HG03039 (cell line): ENCODE measurements around the gene PRKAG3.
"Not testable (repeated sequence)": the region's sequence is repeated elsewhere in the genome, so short reads cannot be mapped to it uniquely, and the experiment has no call there.

Experiments used
- ATAC-seq: cut with Tn5 transposase; IDR thresholded peaks from one replicate; pipeline ENCODE4 v1.9.1; 2021; ENCODE audit warnings: mild to moderate bottlenecking, moderate library complexity; ENCODE audit not compliant: unreplicated experiment

PRKAG3 gene

DNA sequence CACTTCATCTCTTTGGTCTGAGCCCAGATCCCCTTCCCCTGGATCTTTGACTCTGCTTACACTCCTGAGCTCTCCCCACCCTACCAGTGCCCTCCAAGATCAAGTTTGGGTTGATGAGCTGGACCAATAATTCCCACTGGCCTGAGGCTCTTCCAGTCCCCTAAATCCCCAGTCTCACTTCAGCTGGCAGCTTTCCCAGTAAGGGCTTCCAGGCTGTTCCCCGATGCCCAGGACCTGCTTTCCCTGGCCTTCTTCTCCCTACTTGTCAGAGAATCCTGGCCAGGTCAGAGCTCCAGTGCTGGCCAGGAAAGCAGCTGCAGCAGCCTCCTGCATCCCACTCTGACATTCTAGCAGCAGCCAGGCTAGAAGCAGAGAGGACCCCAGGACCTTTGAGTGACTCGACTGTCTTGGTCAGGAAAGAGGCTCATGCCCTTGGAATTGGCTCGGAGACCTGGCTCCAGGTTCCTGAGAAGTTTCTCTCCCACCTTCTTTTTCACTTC is 31.5 kb upstream of the PRKAG3 start:
- no peak for ATAC-seq

DNA sequence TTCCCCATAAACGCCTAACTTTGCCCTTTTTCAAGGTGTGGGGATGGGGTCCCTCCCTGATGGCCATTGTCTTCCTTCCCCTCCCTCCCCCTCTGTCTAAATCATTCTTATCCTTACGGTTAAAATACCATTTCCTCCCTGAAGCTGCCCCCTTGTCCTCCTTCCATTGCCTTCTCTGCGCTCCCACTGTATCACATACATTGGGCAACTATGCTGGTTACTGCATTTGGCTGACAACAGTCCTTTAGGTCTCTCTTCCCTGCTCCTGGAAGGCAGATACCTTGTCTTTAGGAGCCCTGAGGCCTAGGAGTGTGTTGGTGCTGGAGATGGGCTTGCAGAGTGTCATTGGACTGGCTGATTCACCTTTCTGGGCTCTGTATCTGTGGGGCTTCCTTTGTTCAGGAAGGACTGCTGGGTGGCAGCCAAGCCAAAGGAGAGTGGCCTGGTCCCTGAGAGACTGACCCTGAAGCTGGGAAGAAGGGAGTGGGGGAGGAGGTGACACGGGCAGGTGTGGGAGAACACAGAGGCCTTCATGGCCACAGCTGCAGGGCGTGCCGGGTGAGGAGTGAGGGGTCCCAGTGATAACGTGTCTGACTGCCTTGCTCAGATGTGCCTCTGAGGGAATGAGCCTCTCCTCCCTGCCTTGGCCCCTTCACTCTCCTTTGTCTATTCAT is 30.2 kb upstream of the PRKAG3 start:
- ATAC-seq: no peak

DNA sequence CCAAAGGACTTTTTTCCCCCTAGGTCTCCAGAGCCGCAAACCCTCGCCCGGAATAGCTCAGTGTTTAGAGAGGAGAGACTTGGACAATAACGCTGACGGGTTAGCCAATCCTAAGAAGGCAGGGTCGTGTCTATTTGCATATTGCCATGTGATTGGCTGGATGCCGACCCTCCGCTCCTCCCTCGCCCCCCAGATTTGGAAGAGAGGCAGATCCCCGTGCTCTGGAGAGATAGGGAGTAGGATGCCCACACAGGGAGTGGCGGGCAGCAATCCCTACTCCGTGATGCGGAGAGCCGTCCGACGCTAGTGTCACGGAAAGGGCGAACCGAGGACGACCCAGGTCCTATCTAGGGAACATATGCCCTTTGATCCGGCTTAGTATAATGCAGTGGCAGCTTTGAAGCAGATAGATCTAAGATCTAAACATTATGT is 29.4 kb upstream of the PRKAG3 start:
- ATAC-seq: no peak

DNA sequence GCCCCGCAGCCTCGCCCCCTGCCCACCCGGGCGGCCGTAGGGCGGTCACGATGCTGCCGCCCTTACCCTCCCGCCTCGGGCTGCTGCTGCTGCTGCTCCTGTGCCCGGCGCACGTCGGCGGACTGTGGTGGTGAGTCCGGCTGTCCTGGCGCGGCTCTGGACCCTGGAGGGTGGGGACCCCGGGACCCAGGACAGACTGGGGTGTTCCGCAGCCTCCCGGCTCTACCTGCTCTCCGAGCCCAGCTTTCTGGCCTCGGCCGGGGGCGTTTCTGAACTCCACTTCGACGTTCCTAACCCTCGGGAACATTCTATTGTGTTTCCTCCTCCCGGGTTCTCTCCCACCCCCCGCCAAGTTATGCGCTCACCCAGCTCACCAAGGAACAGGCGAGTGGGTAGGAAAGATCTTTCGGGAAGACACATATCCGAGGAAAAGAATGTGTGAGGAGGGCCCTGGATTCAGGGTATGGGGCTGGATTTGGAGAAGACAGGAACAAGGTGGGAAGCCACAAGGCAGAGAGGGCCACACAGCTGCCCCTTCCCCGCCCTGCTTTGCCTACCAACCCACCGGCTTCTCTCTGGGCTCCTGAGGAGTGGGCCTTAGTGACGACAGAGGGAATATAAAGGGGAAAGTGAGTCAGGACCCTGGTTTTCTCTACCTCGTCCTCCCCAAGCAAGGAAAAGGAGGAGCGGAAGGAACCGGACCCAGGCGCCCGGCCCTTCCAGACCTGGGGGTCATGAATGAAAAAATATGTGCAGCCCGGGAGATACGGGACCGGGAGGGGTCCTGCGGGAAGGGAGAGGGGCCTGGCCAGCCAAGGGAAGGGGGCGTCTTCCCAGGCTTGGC is 28.6 kb upstream of the PRKAG3 start:
- ATAC-seq: no peak

DNA sequence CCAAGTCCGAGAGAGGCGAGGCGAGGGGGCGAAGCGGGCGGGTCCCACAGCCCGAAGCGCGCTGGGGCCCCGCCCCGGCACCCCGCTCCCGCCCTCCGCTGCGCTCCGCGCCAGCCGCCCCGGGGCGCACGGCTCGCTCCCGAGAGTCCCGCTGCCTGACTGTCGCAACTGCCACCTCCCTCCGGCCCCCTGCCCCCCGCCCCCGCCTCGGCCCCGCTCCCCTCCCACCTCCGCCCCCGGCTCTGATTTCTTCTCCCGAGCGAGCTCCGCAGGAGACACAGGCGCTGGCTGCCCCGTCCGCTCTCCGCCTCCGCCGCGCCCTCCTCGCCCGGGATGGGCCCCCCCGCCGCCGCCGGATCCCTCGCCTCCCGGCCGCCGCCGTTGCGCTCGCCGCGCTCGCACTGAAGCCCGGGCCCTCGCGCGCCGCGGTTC is 28.0 kb upstream of the PRKAG3 start, which contains the start of gene WNT6:
WNT6 (plus strand) TSS at position 250 of the 432 bp plus-strand sequence. CDS start 233 bp downstream, outside the sequence.
- no peak for ATAC-seq

DNA sequence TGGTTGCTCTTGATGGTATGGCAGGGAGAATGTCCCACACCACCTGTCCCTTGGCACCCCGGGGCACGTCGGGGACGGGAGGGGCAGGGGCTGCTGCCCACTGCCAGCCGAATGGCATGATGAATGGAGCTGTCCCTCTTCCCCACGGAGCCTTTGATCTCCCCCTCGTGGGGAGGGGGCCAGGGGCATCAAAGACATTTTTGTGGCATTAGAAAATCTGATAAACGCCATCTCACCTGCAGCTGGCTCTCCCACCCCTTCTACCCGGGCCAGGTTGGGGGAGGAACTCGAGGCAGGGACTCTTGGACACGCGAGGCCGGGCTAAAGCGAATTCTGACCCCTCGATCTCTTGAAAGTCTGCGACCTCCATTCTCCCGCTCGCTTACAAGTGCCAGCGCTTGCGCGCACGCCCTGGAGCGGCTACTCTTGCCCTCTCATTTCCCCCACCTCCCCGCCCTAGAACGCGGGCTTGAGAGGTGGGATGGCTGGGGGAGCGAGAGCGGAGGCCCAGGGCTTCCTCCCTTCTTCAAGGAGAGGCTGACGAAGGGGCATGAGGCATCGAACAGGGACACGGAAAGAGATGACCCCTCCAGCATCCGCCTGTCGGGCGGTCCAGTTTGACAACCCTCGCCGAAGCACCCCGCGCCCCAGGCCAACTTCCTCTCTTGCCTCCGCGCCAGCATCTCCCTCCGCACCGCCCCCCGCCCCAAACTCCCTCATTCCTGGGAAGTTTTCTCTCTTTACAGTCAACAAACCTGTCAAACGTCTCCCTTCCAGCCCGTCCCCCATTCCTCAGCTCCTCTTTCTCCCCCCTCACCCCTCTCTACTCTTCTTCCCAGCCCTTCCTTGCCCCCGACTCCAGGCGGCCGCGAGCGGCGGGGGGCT is 27.3 kb upstream of the PRKAG3 start:
- ATAC-seq: no peak

DNA sequence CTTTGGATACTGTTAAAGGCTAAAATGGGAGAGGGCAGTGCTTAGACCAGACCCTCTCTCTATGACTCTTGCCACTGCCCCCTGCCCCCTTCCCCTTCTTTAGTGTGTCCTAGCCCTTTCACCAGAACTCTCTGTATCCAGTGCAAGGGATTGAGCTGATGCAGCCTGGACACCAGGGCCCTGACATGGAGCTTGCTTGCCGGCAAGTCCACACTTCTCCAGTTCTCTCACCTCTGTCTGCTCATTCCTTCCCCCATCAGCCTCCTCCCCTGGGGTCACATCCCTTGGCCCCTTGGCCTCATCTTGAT is 26.5 kb upstream of the PRKAG3 start:
- no peak for ATAC-seq

DNA sequence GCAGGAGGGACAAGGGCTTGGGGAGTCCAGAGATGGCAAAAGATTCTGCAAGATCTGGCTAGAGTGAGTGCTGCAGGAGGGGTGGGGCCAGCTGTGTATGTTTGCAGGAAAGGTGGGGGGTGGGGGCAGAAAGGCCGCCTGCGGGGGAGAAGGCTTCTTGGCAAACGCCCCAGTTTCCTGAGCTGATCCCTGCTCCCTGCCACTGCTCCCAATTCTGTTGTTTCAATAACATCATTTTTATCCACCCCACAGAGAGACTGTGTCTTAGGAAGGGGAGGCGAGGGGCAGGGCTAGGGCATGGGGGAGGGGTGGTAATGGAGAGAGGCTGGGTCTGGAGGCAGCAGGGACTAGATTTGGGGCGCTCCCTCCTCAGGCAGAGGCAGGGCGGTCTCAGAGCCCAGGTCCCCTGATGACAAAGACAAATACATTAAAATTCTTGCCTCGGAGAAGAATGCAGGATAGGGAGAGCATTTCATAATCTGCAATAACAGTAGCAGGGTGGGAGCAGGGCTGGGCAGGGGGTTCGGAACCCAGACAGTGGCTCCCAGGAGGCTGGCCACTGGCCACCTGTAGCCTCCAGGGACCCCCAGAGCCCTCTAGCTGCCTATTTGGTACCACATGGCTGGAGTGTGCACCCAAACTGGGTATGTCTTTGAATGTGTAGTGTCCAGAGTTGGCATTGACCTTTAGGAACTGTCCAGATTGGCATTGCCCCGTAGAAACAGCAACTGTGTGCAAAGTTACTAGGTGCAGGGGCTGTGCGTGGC is 26.0 kb upstream of the PRKAG3 start:
- ATAC-seq: no peak

DNA sequence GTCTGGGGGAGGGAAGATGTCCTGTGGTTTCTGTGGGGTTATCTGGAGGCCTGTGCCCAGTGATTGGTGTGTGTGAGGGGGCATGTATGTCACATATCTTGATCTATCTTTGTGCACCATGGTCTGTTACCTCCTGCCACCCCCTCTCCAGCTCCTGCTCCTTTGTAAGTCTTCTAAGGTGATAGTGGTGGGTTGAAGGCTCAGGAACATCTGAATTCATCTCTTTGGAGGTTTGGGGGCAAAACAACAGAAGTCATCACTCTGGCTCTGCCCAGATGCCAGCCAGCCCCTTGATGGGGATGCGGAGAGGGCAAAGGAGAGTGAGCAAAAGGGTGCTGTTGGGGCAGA is 25.3 kb upstream of the PRKAG3 start:
- no peak for ATAC-seq

DNA sequence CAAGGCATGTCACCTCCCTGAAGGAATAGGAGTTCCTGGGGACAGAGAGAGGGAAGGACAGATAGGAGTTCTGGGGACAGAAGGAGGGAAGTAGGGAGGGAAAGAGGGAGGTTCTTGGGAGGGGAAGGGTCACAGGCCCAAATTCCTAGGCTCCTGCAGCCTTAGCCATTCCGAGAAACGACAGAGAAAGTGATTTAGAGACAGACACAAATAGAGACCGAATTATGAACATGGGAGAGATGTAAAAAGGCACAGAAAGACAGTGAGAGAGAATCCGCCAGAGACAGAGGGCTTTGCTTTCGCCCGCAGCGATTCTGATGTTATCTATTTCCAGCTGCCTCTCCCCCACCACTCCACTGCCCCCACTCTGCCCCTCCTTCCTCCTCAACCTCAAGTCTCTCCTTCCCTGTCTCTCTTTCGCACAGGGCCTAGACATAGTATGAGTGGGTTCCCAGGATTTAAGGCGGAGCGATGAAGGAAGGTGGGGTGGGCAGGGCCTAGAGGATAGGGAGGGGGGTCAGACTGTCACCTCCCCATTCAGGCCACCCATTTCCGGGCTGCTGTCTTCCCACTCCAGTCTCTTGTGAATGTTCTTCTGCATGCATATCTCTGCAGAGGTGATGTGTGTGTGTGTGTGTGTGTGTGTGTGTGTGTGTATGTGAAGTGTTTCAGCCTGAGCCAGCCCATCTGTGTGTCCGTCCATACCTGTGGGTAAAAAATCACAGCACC is 24.7 kb upstream of the PRKAG3 start:
- no peak for ATAC-seq

DNA sequence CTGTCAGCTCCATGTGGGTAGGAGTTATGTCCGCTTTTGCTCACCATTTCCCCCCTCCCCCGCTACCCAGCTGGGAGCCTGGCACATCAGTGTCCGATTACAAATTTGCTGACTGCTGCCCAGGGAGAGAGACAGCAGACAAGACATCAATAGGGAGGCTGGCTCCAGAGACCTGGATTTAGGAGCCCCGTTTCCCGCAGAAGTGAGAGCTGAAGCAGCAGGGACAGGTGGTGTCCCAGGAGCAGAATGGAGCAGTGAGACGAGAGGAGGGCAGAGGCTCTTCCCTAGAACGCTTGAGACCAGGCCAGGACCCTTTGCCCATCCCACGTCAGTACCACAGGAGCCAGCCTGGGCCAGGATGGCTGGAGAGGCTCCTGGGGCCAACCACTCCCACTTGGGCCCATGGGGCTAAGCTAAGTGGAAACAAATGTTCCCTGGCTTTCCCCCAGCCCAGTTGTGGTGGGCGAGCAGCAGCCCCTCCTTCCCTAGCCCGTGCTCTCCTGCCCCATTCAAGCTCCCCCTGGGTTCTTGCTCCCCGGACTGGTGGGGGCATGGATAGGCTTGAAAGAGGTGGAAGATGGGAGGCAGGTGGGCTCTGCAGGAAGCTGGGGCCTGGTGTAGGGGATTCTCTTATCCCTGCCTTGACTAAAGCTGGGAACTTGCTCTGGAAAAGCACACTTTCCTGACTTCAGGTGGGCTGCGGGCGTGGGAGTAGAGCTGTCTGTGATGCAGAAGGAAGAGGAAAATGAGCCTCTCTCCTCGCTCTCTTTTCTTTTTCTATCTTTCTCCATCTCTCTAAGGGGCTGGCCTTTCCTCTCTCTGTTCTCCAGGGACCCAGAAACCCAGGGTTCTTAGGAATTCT is 23.9 kb upstream of the PRKAG3 start:
- ATAC-seq: no peak

DNA sequence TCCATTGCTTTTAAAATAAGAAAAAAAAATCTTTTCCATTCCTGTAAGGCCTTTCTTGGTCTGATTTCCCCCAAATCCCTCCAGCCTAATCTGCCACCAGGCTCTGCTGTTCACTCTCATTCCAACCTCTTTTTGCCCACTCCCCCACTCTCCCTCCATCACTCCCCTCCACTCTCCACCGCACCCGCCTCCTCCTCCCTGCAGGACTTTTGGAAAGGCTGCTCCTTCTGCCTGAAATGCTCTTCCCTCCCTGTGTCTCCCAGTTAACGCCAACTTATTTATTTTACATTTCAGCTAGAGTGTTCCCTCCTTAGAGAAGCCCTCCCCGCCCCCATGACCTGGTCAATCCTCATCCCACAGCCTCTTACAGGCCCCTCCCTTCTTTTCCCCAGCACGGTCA is 23.3 kb upstream of the PRKAG3 start:
- ATAC-seq: no peak

DNA sequence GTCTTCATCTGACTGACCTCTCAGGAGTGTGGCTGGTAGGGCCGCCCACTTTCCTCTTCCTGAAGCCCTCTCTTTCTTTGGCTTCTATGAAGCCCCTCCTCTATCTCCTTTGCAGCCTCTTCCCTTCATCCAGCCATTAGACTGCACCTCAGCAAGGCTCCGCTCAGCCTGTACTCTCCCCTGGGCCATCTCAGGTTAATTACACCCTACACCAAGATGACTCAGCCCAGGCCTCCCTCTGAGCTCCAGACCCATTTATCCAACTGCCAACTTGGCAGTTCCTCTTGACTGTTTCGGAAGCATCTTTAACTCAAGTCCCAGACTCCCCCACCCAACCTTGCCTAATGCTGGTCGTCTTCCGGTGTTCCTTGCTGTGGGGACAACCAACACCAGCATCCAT is 22.2 kb upstream of the PRKAG3 start:
- ATAC-seq: no peak

DNA sequence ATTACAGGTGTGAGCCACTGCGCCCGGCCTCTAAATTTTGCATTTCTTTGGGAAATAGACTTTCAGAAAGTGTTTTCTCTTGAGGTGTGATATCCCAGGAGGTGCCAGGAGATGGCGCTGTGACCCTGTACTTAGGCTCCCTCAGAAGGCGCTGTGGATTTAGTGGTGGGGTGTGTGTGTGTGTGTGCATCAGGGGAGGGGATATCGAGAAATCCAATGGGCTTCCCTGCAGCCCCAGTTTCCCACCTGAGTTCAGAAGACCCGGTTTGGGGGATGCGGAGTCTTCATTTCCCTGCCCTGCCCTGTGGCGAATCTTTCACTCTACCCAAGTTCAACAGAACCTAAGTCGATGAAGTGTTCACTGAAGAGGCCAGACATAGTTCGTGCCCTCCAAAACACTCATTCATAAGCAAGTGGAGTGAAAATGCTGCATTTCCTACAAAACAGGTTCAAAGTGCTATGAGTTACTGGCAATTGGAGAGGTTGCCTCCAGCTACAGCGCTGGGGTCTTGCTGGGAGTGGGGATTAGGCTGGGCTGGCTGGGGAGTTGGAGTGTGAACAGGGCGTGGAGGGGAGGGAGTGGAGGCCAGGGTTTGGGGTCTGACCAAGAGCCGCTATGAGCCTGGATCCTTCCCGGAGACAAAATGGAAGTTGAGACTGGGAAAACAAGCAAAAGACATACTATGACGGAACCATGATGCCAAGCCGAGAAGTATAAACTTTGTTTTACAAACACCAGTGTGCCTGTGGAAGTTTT is 21.5 kb upstream of the PRKAG3 start:
- no peak for ATAC-seq

DNA sequence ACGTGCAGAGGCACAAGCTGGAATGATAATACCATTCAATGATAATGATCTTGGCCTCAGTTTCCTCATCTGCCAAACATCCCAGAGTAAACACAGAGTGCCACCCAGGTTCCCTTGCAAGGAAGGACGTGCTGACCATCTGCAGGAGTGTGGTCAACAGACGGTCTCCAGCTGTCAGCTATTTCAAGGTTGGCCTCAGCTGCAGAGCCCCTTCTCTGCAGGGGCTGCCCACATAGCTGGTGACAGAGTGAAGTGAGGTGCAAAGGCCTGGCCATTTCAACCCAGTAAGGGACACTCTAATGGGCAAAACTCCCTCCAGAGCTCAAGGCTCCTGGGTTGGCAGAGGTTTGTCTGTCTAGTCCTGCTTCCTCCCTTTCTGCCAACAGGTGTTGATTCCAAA is 19.7 kb upstream of the PRKAG3 start:
- no peak for ATAC-seq

DNA sequence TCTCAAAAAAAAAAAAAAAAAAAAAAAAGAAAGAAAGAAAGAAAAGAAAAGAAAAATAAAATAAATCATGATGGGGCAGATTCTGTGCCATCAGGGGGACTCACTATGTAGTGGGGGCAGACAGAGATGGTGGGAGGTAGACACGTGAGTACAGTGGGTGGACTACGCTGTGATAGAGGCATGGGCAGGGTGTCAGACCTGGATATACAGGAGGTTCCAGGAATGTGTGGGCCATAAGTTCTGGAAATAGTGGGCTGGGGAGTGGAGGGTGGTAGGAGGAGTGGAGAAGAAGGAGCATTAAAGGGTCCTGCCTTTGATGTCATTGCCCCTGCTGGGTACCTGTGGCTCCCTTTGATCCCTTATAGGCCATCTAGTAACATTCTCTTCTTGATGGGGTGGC is 19.2 kb upstream of the PRKAG3 start:
- ATAC-seq: no peak

DNA sequence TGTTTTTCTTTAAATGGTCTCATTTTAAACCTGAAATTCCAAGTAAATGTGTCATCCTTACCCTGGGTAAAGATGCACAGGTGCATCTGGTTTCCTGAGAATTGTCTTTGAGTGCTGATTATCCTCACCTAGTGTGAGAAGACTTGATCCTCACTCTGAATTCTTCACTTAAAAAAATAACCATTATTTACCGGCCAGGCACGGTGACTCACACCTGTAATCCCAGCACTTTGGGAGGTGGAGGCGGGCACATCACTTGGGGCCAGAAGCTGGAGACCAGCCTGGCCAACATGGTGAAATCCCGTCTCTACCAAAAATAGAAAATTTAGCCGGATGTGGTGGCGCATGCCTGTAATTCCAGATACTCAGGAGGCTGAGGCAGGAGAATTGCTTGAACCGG is 18.1 kb upstream of the PRKAG3 start:
- no peak for ATAC-seq

DNA sequence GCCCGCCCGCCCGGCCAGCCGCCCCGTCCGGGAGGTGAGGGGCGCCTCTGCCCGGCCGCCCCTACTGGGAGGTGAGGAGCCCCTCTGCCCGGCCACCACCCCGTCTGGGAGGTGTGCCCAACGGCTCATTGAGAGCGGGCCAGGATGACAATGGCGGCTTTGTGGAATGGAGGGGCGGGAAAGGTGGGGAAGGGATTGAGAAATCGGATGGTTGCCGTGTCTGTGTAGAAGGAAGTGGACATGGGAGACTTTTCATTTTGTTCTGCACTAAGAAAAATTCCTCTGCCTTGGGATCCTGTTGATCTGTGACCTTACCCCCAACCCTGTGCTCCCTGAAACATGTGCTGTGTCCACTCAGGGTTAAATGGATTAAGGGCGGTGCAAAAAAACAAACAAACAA is 15.4 kb upstream of the PRKAG3 start:
- not testable (repeated sequence) for ATAC-seq
